GM19035 (cell line): ENCODE measurements around the gene LDLR.
"Not testable (repeated sequence)": the region's sequence is repeated elsewhere in the genome, so short reads cannot be mapped to it uniquely, and the experiment has no call there.

Experiments used
- ATAC-seq: cut with Tn5 transposase; IDR thresholded peaks from one replicate; pipeline ENCODE4 v1.9.1; 2021; ENCODE audit not compliant: unreplicated experiment

The LDLR gene

DNA sequence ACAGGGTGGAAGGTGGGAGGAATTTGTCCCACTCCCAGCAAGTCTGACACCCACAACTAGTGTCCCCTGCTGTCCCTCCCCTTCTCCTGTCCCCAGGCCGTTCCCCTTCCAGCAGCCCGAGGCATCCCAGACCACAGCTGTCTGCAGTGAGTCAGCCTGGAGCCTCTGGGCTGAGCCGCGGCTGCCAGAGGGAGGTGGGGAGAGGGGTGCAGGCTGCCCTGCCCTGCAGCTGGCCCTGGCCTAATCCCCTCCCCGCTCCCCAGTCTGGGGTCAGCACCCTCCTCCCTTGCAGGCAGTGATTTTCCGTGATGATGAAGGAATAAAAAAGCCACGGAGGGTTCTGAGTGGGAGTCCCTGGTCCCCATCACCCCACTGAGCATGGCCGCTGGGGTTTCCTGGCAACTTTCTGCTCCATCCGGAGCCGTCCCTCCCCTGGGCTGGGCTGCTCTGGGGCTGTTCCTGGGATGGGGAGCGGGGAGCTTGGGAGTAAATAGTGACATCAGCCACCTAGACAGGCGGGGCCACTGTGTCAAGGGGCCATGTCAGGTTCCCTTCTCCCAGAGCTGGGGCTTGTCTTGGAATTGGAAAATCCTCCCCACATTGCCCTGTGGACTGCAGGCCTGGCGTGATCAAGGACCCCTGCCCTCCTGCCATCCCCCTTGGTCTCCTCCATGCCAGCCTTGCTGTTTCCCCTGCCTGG, 49.5 kb downstream of the LDLR start:
- ATAC-seq, result no peak

DNA sequence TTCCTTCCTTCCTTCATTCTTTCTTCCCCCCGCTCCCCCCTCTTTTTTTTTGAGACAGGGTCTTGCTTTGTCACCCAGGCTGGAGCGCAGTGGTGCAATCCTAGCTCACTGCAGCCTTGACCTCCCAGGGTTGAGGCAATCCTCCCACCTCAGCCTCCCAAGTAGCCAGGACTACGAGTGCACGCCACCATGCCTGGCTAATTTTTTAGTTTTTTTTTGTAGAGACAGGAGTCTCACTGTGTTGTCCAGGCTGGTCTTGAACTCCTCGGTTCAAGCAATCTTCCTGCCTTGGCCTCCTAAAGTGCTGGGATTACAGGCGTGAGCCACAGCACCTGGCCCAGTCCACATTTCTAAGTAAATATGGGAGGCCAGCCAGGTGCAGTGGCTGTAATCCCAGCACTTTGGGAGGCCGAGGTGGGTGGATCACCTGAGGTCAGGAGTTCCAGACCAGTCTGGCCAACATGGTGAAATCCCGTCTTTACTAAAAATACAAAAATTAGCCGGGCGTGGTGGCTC, 50.8 kb downstream of the LDLR start:
- ATAC-seq, result not testable (repeated sequence)

DNA sequence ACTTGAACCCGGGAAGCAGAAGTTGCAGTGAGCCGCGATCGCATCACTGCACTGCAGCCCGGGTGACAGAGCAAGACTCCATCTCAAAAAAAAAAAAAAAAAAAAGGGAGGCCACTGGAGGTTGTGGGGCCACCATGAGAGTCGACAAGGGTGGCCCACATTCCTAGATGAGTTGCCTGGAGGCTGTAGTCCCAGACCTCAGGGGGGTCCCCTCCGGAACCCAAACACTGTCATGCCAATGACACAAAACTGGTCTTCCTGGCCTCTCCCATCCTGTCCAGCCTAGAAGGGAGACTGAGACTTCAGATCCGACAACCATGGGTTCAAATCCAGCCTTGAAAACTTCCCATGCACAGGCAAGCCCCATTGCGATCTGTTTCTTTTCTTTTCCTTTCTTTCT, 51.6 kb downstream of the LDLR start:
- no peak for ATAC-seq

DNA sequence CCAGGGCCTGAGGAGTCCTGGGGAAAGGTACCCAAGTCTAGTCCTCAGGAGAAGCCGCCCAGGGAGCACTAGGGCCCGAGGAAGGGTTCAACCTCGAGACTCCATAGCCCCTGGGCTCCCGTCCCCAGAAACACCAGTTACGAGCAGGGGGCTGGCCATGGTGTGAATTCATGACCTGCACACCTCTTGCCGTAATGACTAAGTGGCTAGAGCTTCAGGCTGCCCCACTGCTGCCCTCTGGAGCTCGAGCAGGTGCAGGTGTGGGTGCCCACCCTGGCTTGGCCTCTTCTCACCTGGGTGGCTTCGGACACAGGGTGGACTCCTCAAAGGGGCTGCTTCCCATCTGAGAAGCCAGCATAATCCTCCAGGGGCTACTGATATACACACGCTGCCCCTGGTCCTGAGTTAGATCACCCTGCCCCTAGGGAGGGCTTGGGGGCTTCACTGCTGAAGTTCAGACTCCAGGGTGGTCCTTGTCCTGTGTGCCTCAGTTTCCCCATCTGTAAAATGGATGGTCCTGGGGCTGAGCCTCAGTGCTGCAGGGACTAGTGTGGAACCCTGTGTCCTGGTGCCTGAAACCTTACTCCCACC, 52.8 kb downstream of the LDLR start:
- ATAC-seq, result no peak

DNA sequence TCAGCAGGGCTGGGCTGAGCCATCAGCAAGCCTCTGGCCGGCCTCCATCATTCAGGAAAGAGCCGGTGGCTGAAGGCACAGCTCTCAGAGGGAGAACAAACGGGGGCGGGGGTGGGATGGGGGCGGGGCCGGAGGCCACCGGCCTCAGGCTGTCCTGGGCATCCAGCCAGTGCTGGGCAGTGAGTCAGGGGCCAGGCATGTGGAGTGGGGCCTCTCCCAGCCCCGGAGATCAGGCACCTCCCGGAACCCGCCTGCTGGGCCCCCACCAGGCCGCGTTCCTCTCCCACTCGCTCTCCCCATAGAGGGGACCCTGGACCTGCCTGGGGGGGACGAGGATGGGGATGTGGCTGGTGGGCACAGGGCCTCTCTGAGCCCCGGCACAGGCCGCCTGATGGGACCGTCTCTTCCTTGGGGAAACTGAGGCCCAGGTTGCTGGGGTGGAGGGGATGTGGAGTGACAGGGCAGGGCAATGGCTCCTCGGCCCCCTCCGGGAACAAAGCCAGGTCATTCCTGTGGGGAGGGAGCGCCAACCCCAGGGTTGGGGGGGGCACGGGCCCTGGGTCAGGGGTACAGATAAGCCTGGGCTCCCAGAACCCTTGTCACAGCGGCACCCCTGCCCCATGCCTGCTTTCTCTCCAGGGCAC, 53.4 kb downstream of the LDLR start:
- no peak for ATAC-seq

DNA sequence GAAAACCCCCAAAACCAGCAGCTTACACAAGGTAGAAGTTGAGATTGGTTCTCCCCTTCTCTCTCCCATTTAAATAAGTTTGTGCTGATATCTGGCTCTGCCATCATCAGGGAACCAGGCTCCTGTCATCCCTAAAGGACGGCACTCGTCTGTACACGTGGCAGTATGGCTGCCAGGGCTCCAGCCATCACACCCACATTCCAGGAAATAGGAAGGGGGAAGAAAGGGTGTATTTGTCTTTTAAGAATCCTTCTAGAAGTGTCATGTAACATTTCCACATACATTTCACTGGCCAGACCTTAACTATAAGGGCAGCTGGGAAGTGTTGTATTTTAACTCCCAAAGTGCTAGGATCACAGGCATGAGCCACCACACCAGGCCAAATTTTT, 56.3 kb downstream of the LDLR start:
- no peak for ATAC-seq

DNA sequence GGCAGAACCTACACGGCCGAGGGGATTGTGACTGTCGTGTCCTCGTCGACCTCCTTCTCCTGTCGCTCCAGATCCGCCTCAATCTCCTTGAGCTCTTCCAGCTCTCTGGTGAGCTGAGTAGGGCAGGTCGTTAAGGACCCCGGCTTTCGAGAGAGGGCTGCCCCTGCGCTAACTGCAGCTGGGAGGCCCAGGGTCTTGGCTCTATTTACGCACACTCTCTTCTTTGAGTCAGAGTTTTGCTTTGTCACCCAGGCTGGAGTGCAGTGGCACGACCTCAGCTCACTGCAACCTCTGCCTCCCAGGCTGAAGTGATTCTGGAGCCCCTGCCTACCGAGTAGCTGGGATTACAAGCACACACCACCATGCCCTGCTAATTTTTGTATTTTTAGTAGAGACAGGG, 58.7 kb downstream of the LDLR start:
- no peak for ATAC-seq

DNA sequence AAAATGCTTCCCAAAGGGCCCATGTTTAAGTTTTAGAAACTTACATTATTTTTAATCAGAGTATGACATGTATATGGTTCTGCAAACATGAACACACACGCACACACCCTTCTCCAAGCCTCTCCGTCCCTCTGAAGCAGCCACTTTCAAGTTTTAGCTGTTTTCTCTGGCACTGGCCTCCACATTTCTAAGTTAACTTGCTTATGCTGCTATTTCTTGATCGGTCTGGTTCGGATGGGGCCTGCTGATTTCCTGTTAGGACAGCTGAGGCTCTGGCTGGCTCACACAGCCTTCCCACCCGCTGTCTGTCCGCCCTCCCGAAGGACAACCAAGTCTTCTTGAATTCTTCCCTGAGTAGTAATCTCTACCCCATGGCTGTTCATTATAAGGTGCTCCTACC, 61.9 kb downstream of the LDLR start:
- no peak for ATAC-seq

DNA sequence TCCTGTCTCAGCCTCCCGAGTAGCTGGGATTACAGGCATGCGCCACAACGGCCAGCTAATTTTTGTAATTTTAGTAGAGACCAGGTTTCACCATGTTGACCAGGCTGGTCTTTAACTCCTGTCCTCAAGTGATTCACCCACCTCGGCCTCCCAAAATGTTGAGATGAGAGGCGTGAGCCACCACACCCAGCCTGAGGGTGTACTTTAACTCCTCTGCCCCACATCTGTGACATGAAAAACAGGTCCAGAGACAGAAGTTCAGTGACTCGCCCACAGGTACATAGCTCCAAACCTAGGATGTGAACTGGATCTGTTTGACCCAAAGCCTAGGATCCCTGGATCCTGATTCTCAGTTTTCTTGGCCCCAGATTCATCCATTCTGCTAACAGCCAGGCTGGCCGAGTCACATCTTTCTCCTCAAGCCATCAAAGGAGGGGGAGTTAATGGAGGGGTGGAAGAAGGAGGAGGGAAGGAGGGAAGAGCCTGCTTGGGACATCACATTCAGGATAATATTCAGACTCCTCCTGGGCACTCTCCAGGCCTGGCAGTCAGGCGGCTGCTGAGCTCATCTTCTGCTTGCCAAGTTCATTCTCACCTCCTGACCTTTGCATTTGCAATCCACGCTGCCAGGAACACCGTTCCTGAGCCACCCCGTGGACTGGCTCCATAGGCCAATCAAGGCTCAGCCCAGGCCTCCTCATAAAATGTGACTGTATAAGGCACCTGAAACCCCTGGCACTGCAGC, 63.2 kb downstream of the LDLR start:
- ATAC-seq, result no peak

DNA sequence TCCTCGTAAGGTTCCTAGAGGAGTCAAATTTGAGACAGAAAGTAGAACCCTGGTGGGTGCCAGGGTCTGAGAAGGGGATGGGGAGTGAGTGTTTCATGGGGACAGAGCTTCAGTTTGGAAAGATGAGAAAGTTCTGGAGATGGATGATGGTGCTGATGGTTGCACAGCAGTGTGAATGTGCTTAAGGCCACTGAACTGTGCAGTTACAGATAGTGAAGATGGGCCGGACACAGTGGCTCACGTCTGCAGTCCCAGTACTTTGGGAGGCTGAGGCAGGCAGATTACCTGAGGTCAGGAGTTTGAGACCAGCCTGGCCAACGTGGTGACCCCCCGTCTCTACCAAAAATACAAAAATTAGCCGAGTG, 65.4 kb downstream of the LDLR start:
- ATAC-seq, result no peak

DNA sequence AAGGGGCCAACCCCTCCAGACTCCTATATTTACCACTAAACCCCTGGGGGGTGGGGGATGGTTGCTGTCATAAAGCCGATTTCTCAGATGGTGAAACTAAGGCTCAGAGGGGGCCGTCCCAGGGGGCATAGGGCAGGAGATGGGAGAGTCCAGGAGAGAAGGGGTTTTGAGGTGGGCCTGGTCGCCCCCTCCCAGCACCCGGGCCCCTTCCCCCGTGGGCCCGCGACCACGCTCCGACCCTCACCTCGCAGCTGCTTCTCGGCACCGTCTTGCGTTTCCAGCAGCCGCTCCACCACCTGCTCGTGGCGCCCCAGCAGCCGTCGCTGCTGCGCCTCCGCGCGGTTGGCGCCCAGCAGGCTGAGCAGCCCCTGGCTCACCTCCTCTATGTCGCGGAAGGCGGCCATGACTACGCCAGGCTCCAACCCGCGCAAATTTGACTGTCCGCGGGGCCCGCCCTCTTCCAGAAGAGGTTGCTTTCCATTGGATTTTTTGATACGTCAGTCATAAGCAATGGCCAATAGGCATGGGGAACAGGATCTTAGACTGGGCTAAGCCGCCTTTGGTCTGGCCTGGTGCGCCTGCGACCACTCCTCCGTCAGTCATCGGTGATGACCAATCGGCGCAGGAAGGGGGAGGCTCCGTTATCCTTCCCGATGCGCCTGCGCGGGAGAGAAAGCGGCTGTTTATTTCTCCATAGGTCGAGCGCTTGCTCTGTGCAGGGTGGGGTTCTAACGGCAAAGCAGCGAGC, 66.3 kb downstream of the LDLR start, which contains the start of gene SPC24:
Gene SPC24 (minus strand): TSS at position 410 of the 748 bp plus-strand sequence. CDS start 6 bp downstream, at position 404.
- peak; percentile 94 for ATAC-seq

DNA sequence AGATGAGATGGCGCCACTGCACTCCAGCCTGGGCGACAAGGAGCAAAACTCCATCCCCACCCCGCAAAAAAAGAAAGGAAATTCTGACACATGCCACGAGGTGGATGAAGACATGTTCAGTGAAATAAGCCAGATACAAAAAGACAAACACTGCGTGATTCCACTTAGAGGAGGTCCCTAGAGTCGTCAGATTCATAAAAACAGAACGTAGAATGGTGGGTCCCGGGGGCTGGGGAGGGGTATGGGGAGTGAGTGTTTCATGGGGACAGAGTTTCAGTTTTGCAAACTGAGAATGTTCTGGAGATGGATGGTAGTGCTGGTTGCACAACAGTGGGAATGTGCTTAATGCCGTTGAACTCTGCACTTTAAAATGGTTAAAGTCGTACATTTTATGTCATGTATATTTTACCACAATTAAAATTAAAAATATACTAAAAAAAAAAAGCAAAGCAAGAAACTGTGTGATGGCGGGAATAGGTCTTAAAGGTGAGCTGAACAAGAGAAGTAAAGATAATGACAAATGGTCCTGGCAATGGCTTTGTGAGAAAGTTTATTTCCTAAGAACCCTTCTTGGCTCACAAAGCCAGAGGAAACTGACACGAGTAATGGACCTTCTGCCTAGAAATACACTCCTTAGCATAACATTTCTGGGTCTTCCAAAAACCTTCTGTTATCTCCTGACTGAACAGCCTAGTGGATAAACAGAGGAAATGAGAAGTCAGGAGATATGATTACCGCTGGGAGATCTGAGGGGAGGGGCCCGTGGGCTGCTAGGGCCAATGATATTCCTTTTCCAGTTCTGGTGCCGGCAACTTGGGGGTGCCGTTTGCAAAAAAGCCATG, 70.6 kb downstream of the LDLR start:
- ATAC-seq, result no peak

DNA sequence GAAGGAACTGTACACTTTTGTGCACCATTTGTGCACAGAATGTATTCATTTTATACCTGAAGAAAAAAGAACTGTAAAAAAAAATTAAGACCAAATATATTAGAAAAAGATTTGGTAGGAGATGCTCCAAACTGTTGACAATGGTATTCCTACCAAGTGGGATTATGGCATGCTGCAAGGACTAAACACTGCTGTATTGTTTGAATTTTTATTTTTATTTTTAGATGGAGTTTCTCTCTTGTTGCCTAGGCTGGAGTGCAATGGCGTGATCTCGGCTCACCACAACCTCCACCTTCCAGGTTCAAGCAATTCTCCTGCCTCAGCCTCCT, 71.1 kb downstream of the LDLR start:
- not testable (repeated sequence) for ATAC-seq

DNA sequence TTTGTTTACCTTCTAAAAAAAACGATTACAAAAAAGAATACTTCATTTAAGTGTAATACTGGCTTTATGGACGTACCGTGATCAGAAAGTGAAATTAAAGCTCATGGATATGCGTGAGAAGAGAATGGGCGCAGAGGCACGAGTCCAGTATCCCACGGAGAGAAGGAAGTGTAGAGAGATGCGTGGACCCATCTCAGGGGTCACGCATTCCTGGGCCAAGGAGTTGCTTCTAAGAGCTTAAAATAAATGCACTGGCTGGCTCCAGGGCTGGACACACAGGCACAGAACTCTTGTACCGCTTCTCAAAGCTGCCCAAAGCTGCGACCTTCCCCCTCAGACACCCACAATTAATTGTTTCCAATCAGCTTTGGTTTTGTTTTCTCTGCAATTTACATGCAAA, 75.0 kb downstream of the LDLR start:
- no peak for ATAC-seq

DNA sequence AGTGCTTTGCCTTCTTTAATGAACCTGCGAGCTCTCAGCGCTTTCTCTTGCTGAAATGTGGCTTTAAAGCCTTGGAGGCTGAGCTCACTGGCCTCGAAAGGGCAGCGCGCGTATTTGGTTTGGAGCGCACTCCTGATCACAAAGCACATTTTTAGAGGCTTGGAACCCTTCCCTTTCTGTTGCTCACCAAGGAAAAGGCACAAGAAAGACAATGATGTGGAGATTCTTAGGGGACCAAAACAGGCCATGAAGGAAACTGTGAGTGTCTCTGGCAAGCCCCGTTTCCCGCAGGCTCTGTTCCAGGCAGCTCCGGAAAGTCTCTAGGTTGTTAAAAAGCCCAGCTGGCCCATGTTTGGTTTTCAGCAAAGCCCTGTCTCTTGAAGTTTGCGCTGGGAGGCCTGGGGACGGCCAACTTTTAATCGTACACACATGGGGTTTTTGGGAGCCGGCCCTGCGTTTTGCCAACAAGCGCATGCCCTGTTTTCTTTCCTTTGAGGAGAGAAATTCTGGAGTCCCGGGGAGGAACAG, 75.7 kb downstream of the LDLR start:
- ATAC-seq, result no peak

DNA sequence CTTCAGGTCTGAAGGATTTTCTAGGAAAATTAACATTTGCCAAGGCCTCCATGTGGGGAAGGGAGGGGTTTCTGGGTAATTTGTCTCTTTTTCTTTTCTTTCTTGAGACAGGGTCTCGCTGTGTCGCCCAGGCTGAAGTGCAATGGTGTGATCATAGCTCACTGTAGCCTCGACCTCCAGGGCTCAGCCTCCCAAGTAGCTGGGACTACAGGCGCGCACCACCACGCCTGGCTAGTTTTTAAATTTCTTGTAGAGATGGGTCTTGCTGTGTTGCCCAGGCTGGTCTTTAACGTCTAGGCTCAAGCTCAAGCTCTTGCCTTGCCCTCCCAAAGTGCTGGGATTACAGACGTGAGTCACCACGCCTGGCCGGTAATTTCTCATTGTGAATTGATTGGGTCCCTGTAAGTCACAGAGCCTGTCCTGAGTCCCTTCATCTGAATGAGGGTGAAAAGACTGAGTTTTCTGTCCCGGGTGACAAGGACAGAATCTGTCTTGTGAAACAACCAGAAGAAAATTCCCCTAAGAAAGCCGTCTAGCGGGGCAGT, 76.3 kb downstream of the LDLR start:
- ATAC-seq, result no peak

DNA sequence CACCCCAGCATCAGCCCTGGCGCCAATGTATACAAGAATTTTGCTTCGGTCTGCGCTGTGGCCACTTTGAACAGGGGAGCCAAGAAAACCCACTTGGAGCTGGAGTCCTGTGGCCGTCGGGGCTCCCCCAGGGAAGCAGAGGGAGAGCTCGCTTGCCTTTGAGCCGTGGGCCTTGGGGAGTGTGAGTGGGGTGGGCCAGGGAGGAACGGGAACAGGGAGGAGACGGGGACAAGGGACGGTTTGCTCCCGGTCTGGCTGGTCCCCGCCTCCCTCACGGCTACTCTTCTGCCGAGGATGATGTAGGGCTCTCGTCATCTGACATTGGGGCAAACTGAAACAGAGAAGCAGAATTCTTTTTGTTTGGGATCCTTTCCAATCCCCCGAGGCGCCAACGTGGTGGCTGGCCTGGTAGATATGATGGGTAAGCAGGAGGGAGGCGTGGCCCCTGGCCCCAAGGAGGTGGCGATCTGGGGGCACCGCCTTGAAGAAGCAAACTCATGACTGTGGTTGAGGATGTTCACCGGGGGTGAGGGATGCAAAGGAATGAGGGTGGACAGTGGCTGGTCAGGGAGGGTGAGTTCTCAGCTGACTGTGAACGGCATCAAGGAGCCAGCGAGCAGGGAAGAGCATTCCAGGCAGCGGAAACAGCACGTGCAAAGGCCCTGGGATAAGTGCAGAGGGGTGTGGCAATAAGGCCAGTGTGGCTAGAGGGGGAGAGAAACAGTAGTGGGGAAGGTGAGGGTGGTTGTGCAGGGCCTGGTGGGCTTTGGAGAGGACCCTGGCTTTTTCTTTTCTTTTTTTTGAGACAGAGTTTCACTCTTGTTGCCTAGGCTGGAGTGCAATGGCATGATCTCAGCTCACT, 77.2 kb downstream of the LDLR start:
- no peak for ATAC-seq

DNA sequence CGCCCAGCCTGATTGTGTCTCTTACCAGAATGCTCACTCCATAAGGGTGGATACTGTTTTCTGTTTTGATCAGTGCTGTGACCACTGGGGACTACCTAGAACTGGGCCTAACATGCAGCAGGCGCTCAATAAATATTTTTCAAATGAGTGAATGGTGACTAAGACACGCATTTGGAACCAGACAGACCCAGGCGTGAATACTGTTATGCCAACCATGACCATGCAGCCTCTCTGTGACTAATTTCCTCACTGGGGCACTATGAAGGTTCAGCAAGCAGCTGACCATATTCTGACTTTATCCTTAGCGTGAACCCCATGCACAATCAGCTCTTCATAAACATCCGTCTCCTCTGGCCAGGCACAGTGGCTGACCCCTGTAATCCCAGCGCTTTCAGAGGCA, 79.3 kb downstream of the LDLR start:
- no peak for ATAC-seq
